ENCODE measurements around the gene PRRT1.

Gene PRRT1

GRCh38 chr6:32175711-32176475 lies 24.2 kb upstream of the PRRT1 start, which contains the start of gene AGPAT1:
AGPAT1 (minus strand) TSS chr6:32176084; CDS start chr6:32171496, 4,588 bp downstream.
- H3K4me3 ChIP-seq (ENCODE audit: low read depth, low read length), result peak within 1 kb of the TSS; percentile 77

GRCh38 chr6:32175322-32175710 lies 23.6 kb upstream of the PRRT1 start:
- peak overlapping the region; percentile 77 for H3K4me3 ChIP-seq (ENCODE audit: low read depth, low read length)

- H3K4me3 ChIP-seq (ENCODE audit: low read depth, low read length), result no peak overlapping the region
These were observed 22.7 kb upstream of the PRRT1 start for GRCh38 chr6:32174416-32174815.

GRCh38 chr6:32173051-32173727 lies 21.4 kb upstream of the PRRT1 start:
- H3K4me3 ChIP-seq (ENCODE audit: low read depth, low read length), result no peak overlapping the region

- H3K4me3 ChIP-seq (ENCODE audit: low read depth, low read length), result no peak overlapping the region
These were observed 19.5 kb upstream of the PRRT1 start for GRCh38 chr6:32171234-32171633.

GRCh38 chr6:32170294-32170693 lies 18.6 kb upstream of the PRRT1 start:
- H3K4me3 ChIP-seq (ENCODE audit: low read depth, low read length), result no peak overlapping the region

- H3K4me3 ChIP-seq (ENCODE audit: low read depth, low read length), result no peak overlapping the region
These were observed 17.3 kb upstream of the PRRT1 start for GRCh38 chr6:32168807-32169591.

- no peak overlapping the region for H3K4me3 ChIP-seq (ENCODE audit: low read depth, low read length)
These were observed 16.6 kb upstream of the PRRT1 start for GRCh38 chr6:32168350-32168749.

- no peak overlapping the region for H3K4me3 ChIP-seq (ENCODE audit: low read depth, low read length)
These were observed 16.1 kb upstream of the PRRT1 start for GRCh38 chr6:32167761-32168262.

GRCh38 chr6:32167154-32167760 lies 15.5 kb upstream of the PRRT1 start:
- H3K4me3 ChIP-seq (ENCODE audit: low read depth, low read length), result no peak overlapping the region

GRCh38 chr6:32166411-32167061 lies 14.8 kb upstream of the PRRT1 start:
- H3K4me3 ChIP-seq (ENCODE audit: low read depth, low read length), result no peak overlapping the region

- H3K4me3 ChIP-seq (ENCODE audit: low read depth, low read length), result no peak within 1 kb of the TSS
These were observed 12.6 kb upstream of the PRRT1 start, which contains the start of gene EGFL8 for GRCh38 chr6:32164295-32164694. EGFL8 (plus strand) TSS chr6:32164595; CDS start chr6:32166166, 1,571 bp downstream.

GRCh38 chr6:32163559-32164258 lies 12.0 kb upstream of the PRRT1 start:
- H3K4me3 ChIP-seq (ENCODE audit: low read depth, low read length), result no peak overlapping the region

- H3K4me3 ChIP-seq (ENCODE audit: low read depth, low read length), result no peak overlapping the region
These were observed 6.3 kb upstream of the PRRT1 start for GRCh38 chr6:32158052-32158451.

- no peak overlapping the region for H3K4me3 ChIP-seq (ENCODE audit: low read depth, low read length)
These were observed 5.2 kb upstream of the PRRT1 start for GRCh38 chr6:32156891-32157290.

- peak overlapping the region; percentile 93 for H3K4me3 ChIP-seq (ENCODE audit: low read depth, low read length)
These were observed 2.9 kb upstream of the PRRT1 start for GRCh38 chr6:32154514-32155161.

- H3K4me3 ChIP-seq (ENCODE audit: low read depth, low read length), result peak within 1 kb of the TSS; percentile 93
These were observed 2.1 kb upstream of the PRRT1 start, which contains the start of gene PPT2 for GRCh38 chr6:32153564-32154513. PPT2 (plus strand) TSS chr6:32154141; CDS start chr6:32154595, 454 bp downstream.

Data from iPS-11a (cell line).